NCI-H2029 (cell line): ENCODE results near the gene SSH2.

Source experiments
- DNase-seq: peaks from one replicate; lab custom pipeline; 2025; lab: John Stamatoyannopoulos, UW

Gene SSH2

DNA sequence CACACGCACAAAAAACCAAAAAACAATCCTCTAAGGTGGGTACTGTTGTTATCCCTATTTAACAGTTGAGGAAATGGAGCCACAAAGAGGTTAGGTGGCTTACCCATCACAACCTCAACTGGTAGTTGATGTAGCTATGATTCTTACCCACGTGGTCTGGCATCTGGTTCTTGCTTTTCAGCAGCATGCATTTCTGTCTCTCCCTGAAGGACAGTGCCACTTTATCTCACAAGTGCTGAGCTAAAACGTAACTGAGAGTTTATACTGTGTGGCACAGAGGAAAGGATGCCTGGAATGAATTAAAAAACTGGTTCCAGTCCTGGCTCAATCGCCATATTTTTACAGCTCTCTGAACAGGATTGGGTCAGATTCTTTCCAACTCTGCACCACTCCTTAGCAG, 305.4 kb downstream of the SSH2 start:
- no peak for DNase-seq

- DNase-seq = no peak
These were observed 306.8 kb downstream of the SSH2 start for GRCh38 chr17:29623283-29623647.

DNA sequence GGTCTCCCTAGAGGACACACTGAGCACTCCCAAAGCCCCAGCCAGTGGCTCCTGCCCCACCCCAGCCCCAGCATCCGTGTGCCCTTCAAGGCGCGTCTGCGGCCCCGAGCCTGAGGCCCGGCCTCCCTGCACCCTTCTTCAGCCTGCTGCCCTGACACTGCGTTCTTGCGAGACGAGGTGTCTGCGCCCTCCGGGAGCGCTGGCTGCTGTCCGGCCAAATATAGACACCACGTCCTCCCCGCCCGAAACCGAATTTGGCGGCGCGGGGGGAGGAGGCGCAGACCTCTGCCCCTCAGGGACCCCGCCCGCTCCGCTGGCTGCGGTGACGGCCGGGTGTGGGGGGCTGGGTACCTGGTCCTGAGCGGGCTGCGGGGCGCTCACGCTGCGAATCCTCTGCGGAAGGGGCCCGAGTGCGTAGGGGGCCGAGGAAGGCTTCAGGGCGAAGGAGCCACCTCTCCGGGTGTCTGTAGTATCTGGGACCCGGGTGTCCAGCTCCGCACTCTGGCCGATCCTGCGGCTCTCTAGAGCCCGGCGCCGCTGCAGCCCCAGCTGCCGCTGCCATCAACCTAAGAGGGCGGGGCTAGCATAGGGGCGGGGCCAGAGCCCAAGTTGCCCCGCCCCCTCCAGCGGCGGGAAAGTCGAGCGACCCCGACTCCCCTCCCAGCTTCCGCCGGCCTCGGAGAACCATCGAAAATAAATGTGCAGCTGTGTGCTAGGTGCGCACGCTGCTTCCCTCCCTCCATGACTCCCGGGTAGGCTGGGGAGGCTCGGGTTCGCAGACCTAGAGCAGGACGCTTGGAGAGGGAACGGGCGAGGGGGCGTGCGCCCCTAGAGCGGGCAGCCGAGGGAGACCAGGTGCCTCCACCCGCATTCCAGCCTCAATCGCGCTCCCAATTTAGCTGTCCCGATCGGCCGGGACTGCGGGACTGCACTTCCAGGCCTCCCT, 307.4 kb downstream of the SSH2 start, which contains the start of gene CORO6:
TSS of gene CORO6 (minus strand) at position 576 of the 946 bp plus-strand sequence. CDS start 1,491 bp downstream, outside the sequence.
- peak; percentile 7 for DNase-seq

DNA sequence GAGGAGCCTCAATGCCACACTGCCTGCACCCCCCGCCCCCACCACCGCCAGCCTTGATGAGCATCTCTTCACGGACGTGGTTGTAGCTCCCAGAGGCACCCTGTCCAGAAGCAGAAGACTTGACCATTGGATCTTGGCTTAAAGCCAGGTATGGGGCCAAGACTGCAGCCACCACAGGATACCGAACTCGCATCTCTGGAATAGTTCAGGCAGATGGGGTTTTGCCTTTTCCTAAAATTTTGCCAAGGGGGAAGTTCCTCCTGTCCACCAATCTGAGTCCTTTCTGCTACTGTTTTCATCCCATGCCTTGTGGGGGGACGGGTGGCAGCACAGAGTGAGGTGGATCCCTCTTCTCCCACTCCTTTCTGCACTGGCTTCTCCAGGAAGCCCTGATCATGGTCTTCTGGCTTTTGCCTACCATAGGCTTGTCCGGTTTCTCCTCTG, 308.3 kb downstream of the SSH2 start:
- DNase-seq = no peak

- no peak for DNase-seq
These were observed 309.1 kb downstream of the SSH2 start for GRCh38 chr17:29620779-29621500.

- DNase-seq = no peak
These were observed 309.8 kb downstream of the SSH2 start for GRCh38 chr17:29620271-29620670.

DNA sequence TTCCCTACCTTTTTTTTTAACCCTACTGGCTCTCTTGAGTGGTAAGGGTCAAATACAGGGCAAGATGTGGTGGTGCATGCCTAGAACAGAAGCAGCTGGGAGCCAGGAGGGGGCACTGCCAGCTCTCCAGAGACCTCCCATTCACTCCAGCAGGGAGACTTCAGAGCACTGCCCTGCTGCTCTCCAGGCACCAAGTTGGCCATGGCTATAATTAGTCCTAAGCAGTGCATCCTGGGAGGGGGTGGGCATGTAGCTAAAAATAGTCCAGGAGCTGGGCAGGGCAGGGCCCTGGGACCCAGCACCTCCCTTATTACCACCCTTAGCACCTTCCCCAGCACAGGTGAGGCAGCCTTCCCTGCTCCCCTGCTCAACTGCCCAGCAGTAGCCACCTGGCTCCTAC, 310.8 kb downstream of the SSH2 start:
- DNase-seq = no peak

- DNase-seq = no peak
These were observed 311.6 kb downstream of the SSH2 start for GRCh38 chr17:29618272-29619065.

DNA sequence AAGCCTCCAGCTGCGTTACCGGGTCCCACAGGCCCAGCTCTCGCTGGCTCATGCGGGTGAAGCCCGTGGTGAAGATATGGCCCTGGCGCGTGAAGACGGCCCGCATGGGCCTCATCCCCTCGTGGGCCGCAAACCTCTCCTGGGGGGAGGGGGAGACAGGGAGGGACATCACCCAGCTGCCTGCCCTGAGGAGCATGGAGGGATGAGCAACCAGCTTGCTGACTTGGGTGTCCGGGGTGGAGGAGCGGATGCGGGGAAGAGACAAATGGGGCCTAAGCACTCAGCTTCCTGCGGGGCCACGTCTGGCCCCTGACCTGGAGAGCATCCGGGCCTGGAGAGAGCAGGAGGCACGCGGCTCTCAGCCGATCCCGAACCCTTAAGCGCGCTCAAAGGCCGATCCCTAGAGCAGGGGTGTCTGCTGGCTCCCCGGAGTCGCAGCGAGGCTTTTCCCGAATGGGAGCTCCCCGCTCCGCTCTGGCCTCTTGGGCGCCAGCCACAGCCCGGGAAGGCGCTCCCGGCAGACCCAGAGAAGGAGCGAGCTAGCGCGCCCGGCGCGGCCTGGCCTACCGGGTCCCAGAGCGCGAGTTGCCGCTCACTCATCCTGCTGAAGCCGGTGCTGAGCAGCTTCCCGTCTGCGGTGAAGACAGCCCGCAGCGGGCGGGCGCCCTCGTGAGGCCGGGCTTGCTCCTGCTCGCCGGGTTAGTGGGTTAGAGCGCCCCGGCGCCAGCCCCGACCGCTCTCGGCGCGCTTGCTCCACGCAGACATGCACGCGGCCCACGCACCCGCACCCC, 312.4 kb downstream of the SSH2 start:
- peak; percentile 80 for DNase-seq

DNA sequence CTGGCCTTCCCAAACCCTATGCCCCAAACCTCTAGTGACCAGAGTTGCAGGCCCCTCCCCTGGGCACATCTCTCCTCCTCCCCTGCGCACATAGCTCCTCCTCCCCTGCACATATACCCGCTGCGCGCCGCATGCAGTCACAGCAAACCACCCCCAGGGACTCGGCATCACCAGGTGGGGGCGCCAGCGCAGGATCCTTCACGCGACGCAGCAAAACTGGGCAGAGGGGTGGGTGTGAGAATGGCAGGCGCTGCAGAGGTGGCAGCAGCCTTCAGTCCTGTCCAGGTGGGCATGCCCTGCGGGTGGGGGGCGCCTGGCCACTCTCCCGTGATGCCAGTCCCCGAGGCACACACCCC, 312.9 kb downstream of the SSH2 start:
- DNase-seq = peak; percentile 74

- no peak for DNase-seq
These were observed 313.6 kb downstream of the SSH2 start for GRCh38 chr17:29616300-29617048.

DNA sequence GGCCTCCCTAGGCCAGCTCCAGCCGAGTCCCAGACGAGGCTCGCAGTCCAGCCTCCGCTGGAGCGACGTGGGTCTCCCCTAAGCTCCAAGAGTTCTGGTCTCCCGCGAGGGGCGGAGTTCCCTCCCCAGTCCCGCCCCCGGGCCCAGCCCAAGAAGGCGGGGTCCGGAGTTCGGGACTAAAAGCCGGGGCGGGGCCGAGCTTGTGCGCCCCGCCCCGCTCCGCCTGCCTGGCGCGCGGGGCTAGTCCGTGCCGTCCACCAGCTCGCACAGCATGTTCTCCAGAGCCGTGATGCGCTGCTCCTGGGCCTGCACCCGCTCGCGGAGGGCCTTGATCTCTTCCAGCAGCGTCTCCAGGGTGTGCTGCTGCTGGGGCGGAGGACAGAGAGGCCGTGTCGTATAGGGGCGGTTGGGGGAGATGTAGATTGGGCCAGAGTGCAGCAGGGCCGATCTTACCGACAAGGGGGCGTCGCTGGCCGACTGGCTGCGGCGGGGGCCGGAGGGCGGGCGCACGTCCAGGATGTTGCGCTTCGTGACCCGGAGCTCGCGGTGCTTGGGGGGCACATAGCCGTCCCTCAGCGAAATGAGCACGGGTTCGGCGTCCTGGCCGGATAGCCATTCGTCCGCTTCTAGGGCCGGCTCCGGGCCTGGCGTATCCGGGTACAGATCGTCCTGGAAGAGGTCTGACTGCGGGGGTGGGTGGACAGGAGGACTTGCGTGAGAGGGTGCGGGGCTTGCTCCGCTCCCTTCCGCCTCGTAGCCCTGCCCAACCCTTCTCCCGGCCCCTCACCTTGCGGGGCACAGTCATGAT, 314.3 kb downstream of the SSH2 start:
- DNase-seq = peak; percentile 50

GRCh38 chr17:29615048-29615385, 315.0 kb downstream of the SSH2 start:
- no peak for DNase-seq

DNA sequence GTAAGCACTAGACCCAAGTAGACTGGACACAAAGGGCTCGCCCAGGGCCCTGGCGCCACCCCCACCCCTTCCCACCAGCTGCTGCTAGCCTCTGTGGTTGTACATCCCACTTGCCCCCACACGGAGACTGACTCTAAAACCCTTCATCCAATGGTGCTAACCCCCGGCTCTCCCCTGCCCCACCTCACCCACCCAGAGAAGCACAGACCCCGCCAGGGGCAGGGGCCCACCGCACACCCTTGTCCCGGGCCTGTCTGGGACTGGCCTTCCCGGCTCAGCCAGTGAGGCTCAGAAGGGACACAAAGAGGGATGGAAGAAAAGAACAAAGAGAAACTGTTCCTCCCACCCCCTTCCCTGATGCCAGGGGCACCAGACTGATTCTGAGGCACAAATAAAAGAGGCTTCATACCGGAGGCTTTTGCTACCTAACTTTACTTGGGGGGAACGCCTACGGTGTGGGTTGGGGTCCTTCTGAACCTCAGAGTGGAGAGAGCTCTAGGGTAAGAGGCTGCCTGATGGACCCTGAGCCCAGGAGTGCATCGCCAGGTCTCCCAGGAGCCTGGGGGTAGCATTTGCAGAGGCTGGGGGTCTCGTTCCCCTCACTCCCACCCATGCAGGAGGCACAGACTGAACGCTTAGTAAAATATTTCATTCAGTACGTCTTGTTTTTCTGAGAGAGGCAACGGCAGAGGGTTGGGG, 315.5 kb downstream of the SSH2 start:
- no peak for DNase-seq

DNA sequence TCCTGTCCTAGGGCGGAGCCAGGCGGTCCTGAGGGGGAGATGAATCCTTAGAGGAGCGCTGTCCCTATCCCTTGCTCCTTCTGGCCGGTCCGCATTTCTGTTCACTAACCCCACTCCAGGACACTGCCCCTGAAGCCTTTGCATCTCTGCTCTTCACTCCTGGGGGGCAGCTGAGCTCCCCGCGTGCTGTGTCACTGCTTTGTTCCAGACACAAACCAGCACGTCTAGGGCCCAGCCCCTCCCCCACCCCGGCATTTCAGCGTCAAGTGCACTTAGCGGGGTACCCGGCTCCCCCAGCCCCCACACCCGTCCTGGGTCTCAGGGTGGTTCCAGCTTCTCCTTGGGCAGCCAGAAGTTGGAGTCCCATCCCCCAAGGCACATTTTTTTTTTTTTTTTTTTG, 316.2 kb downstream of the SSH2 start:
- DNase-seq = no peak

- DNase-seq = no peak
These were observed 316.6 kb downstream of the SSH2 start for GRCh38 chr17:29613352-29613837.

- no peak for DNase-seq
These were observed 317.4 kb downstream of the SSH2 start for GRCh38 chr17:29612404-29613280.

GRCh38 chr17:29612094-29612403, 318.0 kb downstream of the SSH2 start:
- DNase-seq = no peak
